ENCODE results near the gene KLHDC9.
A peak's percentile ranks its signal among the peaks of the same experiment; 100 is the strongest.

The KLHDC9 gene

DNA sequence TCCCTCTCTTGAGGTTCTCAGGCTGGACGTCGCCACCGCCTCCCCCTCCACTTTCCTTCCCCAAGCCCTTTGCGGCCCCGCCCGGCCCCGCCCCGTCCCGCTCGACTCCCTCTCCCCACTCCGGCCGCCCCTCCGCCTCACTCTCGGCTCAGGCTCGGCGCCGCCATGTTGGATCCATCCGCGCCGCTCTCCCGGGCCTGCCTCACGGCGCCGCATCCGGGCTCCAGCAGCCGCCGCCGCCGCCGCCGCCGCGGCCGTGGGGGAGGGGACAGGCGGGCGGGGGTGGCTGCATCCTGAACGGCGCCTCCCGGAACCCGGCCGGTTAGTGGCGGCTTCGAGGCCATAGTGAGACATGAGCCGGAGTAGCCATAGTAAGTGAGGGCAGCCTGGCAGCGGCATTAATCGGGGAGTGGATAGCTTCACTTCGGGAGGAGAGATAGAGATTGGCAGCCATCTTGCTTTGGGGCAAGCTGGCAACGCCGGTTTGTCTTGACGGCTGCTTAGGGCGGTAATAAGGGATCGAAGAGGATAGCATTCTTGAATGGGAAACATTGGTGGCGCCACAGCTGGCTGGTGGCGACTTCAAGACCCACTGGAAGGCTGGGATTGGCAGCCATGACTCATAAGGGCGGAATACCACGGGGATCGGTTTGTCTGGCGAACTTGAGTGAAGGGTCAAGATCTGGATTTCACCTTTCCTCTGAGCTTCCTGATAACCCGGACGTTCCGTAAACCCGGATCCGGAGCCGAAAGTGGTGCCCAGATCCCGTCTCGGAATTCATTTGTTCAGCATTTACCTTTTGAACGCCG lies 34.5 kb downstream of the KLHDC9 start, which contains the start of gene DEDD:
TSS of gene DEDD (minus strand) at position 258 of the 810 bp plus-strand sequence. CDS start 8,205 bp downstream, outside the sequence.
- TF ChIP-seq, protein P1, sequence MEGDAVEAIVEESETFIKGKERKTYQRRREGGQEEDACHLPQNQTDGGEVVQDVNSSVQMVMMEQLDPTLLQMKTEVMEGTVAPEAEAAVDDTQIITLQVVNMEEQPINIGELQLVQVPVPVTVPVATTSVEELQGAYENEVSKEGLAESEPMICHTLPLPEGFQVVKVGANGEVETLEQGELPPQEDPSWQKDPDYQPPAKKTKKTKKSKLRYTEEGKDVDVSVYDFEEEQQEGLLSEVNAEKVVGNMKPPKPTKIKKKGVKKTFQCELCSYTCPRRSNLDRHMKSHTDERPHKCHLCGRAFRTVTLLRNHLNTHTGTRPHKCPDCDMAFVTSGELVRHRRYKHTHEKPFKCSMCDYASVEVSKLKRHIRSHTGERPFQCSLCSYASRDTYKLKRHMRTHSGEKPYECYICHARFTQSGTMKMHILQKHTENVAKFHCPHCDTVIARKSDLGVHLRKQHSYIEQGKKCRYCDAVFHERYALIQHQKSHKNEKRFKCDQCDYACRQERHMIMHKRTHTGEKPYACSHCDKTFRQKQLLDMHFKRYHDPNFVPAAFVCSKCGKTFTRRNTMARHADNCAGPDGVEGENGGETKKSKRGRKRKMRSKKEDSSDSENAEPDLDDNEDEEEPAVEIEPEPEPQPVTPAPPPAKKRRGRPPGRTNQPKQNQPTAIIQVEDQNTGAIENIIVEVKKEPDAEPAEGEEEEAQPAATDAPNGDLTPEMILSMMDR (conservative IDR thresholded peaks at IDR 0.05; ENCODE audit: low read depth, low read length) = no peak
- DNase-seq (ENCODE audit: low read depth) = peak; percentile 89
- H3K4me3 ChIP-seq (ENCODE audit: low read length) = peak within 1 kb of the TSS; percentile 88

DNA sequence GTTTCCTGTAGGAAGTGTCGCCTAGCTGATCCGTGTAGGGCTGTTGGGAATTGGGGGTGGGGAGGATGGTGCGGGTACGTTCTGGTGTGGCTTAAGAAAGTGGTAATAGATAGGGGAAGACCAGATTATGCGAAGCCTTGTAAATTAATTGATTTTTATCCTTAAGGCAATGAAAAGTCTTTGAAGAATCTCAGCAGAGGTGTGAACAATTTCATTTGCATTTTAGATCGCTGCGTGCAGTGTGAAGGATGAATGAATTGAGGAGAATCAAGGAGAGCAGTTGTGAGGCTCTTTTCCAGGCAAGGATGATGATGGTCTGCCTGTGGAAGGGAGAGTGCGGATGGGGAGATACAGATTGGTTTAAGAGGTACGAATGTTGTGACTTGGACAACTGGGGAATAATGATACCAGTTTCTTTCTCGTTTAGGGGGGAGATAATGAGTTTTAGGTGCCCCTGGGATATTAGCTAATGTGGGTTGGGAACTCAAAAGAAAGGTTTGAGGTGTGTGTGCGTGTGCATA lies 35.1 kb downstream of the KLHDC9 start:
- no peak for DNase-seq (ENCODE audit: low read depth)
- H3K4me3 ChIP-seq (ENCODE audit: low read length) = peak overlapping the region; percentile 88
- TF ChIP-seq, protein P1 (conservative IDR thresholded peaks at IDR 0.05; ENCODE audit: low read depth, low read length) = no peak

DNA sequence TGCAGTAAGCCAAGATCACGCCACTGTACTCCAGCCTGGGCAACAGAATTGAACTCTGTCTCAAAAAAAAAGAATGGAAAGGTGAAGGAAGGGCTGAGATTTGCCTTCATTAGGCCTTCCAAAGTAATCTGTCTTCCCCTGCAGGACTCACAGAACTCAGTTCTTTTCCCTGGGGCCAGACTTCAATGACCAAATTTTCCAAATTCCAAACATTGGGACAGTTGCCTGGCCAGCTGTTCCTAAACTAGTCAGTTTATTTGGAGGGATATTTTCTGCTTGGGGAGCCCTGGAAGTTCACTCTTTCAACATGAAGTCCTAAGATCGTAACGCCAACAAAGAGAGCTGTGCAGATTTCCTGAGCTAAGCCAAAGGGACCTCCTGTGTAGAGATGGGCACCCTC lies 39.7 kb downstream of the KLHDC9 start:
- TF ChIP-seq, protein P1 (conservative IDR thresholded peaks at IDR 0.05; ENCODE audit: low read depth, low read length) = no peak
- H3K4me3 ChIP-seq (ENCODE audit: low read length) = no peak overlapping the region
- no peak for DNase-seq (ENCODE audit: low read depth)

GRCh38 chr1:161138431-161138830 lies 40.3 kb downstream of the KLHDC9 start:
- no peak for DNase-seq (ENCODE audit: low read depth)
- TF ChIP-seq, protein P1 (conservative IDR thresholded peaks at IDR 0.05; ENCODE audit: low read depth, low read length) = no peak
- no peak overlapping the region for H3K4me3 ChIP-seq (ENCODE audit: low read length)

DNA sequence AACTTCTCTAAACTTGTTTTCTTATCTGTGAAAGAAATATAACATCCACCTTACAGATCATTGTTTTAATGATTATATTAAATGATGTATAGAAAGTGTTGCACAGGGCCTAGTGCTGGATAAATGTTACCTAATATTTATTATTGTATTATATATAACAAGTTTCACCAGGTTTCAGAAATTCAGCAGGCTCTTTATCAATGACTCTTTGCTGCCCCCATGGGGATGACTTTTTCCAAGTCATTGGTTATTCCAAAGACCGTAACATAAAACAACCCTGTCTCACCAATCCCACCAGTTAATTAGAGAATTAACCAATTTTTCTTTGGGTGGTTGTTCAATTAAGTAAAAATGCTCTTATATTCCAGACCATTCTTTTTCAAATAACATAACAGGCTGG lies 41.6 kb downstream of the KLHDC9 start:
- H3K4me3 ChIP-seq (ENCODE audit: low read length) = no peak overlapping the region
- DNase-seq (ENCODE audit: low read depth) = no peak
- TF ChIP-seq, protein P1 (conservative IDR thresholded peaks at IDR 0.05; ENCODE audit: low read depth, low read length) = peak; percentile 62

DNA sequence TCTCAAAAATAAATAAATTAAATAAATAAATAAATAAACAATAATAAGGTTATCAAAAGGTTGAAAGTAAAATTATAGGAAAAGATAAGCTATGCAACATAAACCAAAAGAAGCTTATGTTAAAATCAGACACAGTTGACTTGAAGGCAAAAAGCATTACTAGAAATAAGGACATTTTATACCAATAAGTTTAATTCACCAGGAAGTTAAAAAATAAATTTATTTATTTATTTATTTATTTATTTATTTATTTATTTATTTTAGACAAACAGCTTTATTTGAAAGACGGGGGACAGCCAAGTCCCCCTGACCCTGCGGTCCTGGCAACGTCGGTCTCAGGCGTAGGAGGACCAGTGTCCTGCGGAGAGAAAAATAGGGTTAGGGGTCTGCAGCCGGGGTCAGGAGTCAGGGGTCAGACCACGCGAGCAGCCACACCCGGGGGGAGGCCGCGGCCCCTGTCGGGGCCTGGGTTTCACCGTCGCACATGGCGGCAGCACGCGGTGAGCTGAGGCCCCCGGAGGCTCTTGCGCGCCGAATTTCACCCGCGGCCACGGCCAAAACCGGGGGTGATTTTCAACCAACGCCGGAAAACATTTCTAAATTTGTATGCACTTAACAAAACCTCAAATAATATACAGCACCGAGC lies 42.7 kb downstream of the KLHDC9 start:
- no peak for DNase-seq (ENCODE audit: low read depth)
- no peak overlapping the region for H3K4me3 ChIP-seq (ENCODE audit: low read length)
- TF ChIP-seq, protein P1 (conservative IDR thresholded peaks at IDR 0.05; ENCODE audit: low read depth, low read length) = no peak
